ENCODE data around the gene TEX51.

- TF ChIP-seq YY1 (IDR thresholded peaks at IDR 0.05; ENCODE audit: insufficient read depth, insufficient read length) = no peak
- TF ChIP-seq SUZ12 (IDR thresholded peaks at IDR 0.05; ENCODE audit: extremely low read depth, insufficient read depth, insufficient read length) = no peak
- no peak for TF ChIP-seq ZNF274 (IDR thresholded peaks at IDR 0.05; ENCODE audit: low read depth, low read length)
Measured at GRCh38 chr2:126936219-126936723, 37.6 kb downstream of the TEX51 start.

Measured in NT2/D1 (cell line).